HepG2 (cell line): ENCODE measurements around the gene TCERG1. TPM values are rescaled to one million over a fixed set of nuclear protein-coding genes. Genes with fewer than 3 reads are reported as not detected.
A peak's percentile ranks its signal among the peaks of the same experiment; 100 is the strongest.

Source experiments
- ATAC-seq: fragments of 200-7000 bp; cut with Tn5 transposase; 3 replicates; pipeline ENCODE4 v1.9.1; 2020; ENCODE audit warnings: mild to moderate bottlenecking, moderate library complexity
- BruUV-seq: library from RNA; stranded (reverse); fragments of 400-500 nt; replicated peaks from 2 replicates; lab custom pipeline; 2021; lab: Mats Ljungman, UMichigan
- CTCF ChIA-PET: fragments of 300-600 bp; formaldehyde crosslinking; extraction: SDS; loops from one replicate; lab custom pipeline; 2021; ENCODE audit warnings: low total read pairs, inconsistent platforms, low intra/inter-chr PET ratio; lab: Yijun Ruan, JAX
- POLR2A ChIA-PET: fragments of 350-600 bp; sonication (Branson Sonifier 250); formaldehyde crosslinking; loops from one replicate; lab custom pipeline; 2020; ENCODE audit warnings: antibody characterized with exemption, inconsistent platforms; lab: Yijun Ruan, JAX
- DNase-seq: peaks from one replicate; pipeline ENCODE4 v3.0.0-alpha.2; 2015; ENCODE audit warnings: low spot score
- FAIRE-seq: peaks from 3 replicates; lab custom pipeline; 2011; peaks lifted over from hg19 to GRCh38; lab: Jason Lieb, UNC
- H2AFZ ChIP-seq: one replicate; pipeline ENCODE4 v1.6.1; 2011; ENCODE audit warnings: low read length, inconsistent platforms
- H3K27ac ChIP-seq: fragments of 300-600 bp; 3 replicates; pipeline ENCODE4 v1.8.0; 2011; ENCODE audit warnings: mixed run types, mild to moderate bottlenecking, mixed read lengths, low read length, inconsistent platforms; ENCODE audit not compliant: insufficient read depth; ENCODE audit errors: extremely low read length
- H3K27me3 ChIP-seq, 2 experiments: fragments of 200-600 bp in 1 of 2; 2 replicates in 1 of 2; 3 replicates in 1 of 2; pipeline versions ENCODE4 v1.6.0 to v1.8.0; 2011; ENCODE audit warnings: low read length in 2 of 2, mild to moderate bottlenecking in 2 of 2, moderate library complexity in 2 of 2, inconsistent platforms in 1 of 2; ENCODE audit not compliant: insufficient read depth in 2 of 2, control insufficient read depth in 1 of 2
- H3K36me3 ChIP-seq, 2 experiments: fragments of 200-600 bp in 1 of 2; replicated peaks in 1 of 2; 2 replicates in 1 of 2; 3 replicates in 1 of 2; pipeline versions ENCODE4 v1.5.1 to v1.8.0; 2011; ENCODE audit warnings: low read length in 2 of 2, inconsistent platforms in 1 of 2; ENCODE audit not compliant: insufficient read depth in 2 of 2, control insufficient read depth in 1 of 2
- H3K4me1 ChIP-seq: 2 replicates; pipeline ENCODE4 v1.5.1; 2012; ENCODE audit warnings: low read length, inconsistent platforms; ENCODE audit not compliant: insufficient read depth
- H3K4me2 ChIP-seq: 2 replicates; pipeline ENCODE4 v1.6.0; 2011; ENCODE audit warnings: low read depth, low read length, inconsistent platforms
- H3K4me3 ChIP-seq, 3 experiments: fragments of 200-600 bp in 1 of 3; sonication (generic), shearing (Covaris generic) in 1 of 3; replicated peaks in 1 of 3; 2 replicates each; pipeline ENCODE4 v1.5.1; 2011 to 2016; ENCODE audit warnings: low read length in 3 of 3, inconsistent platforms in 2 of 3, low read depth in 2 of 3, mild to moderate bottlenecking in 2 of 3, control low read depth in 1 of 3, mixed read lengths in 1 of 3; ENCODE audit not compliant: insufficient read depth in 1 of 3
- H3K79me2 ChIP-seq: one replicate; pipeline ENCODE4 v1.6.1; 2011; ENCODE audit warnings: low read length, inconsistent platforms; ENCODE audit not compliant: insufficient read depth
- H3K9ac ChIP-seq: 2 replicates; pipeline ENCODE4 v1.6.0; 2011; ENCODE audit warnings: mild to moderate bottlenecking, low read depth, low read length, inconsistent platforms; ENCODE audit not compliant: insufficient read depth
- H3K9me3 ChIP-seq: 2 replicates; pipeline ENCODE4 v1.5.1; 2012; ENCODE audit warnings: mild to moderate bottlenecking, low read length
- H4K20me1 ChIP-seq: 2 replicates; pipeline ENCODE4 v1.6.0; 2011; ENCODE audit warnings: inconsistent platforms, mild to moderate bottlenecking, low read length, moderate library complexity; ENCODE audit not compliant: insufficient read depth
- IRF9 ChIP-seq: sonication (generic); formaldehyde crosslinking; IDR thresholded peaks from 2 replicates; pipeline ENCODE4 v1.8.0; 2022; ENCODE audit warnings: missing genetic modification reagents, mild to moderate bottlenecking, borderline replicate concordance
- ISX ChIP-seq: sonication (generic); formaldehyde crosslinking; conservative IDR thresholded peaks from 2 replicates; pipeline ENCODE4 v1.5.0; 2020; ENCODE audit warnings: missing genetic modification reagents
- PLSCR1 ChIP-seq: sonication (generic); formaldehyde crosslinking; IDR thresholded peaks from 2 replicates; pipeline ENCODE4 v1.5.0; 2020; ENCODE audit warnings: missing genetic modification reagents, mild to moderate bottlenecking, borderline replicate concordance
- ZNF331 ChIP-seq: sonication (generic); formaldehyde crosslinking; IDR thresholded peaks from 2 replicates; pipeline ENCODE4 v1.4.0; 2020; ENCODE audit warnings: missing genetic modification reagents
- ZNF749 ChIP-seq: sonication (generic); formaldehyde crosslinking; IDR thresholded peaks from 2 replicates; pipeline ENCODE4 v1.8.0; 2022; ENCODE audit warnings: mild to moderate bottlenecking, missing genetic modification reagents, moderate library complexity, borderline replicate concordance
- WGBS: methylation state at CpG from one replicate; pipeline ENCODE4 v1.1.6; 2017; ENCODE audit warnings: low lambda C conversion rate; 5-methylcytosine and 5-hydroxymethylcytosine counted together
- in situ Hi-C: cut with HindIII; loops from 2 replicates; pipeline ENCODE4 v1.10.0; 2017; ENCODE audit warnings: low pct_unique_long_range_greater_than_20kb; ENCODE audit not compliant: extremely low pct_ligation_motif_present
- intact Hi-C: fragments of 100-400 bp; cut with micrococcal nuclease; formaldehyde crosslinking; loops from one replicate; pipeline ENCODE4 v1.10.0; 2022; ENCODE audit not compliant: unreplicated experiment
- polyA plus RNA-seq, 8 experiments: library from polyadenylated mRNA; depleted of rRNA in 3 of 8; stranded (reverse) in 7 of 8; unstranded in 1 of 8; fragments of >200 nt; fragmentation: Illumina TruSeq in 4 of 8; extraction: Trizol in 4 of 8; gene quantifications; 2 replicates each; pipeline versions ENCODE4 v1.2.1 to v1.2.3, GENCODE V29; 2011 to 2016; ENCODE audit warnings: low read depth in 4 of 8, missing spikeins in 1 of 8, mixed read lengths in 1 of 8; ENCODE audit not compliant: insufficient read depth in 1 of 8
- total RNA-seq, 5 experiments: library from RNA; depleted of rRNA; stranded (reverse); fragments of >200 nt; fragmentation: Illumina TruSeq; extraction: Trizol; gene quantifications; 2 replicates each; pipeline ENCODE4 v1.2.3, GENCODE V29; 2016; ENCODE audit warnings: low read depth in 1 of 5
- TF ChIP-seq, protein P1 (sequence below), 2 experiments: sonication (generic) in 1 of 2; formaldehyde crosslinking in 1 of 2; IDR thresholded peaks; 2 replicates each; pipeline versions ENCODE4 v1.6.1 to v1.9.0; 2014 to 2022; ENCODE audit warnings: antibody characterized with exemption in 1 of 2, borderline replicate concordance in 1 of 2, inconsistent platforms in 1 of 2, low read depth in 1 of 2, missing genetic modification reagents in 1 of 2

Gene TCERG1
- total and polyA plus RNA-seq, 2 of the 13 experiments (the other 11 are each of a cell fraction or from before 2014, with no cell fraction given) = 71.7 to 86.6 TPM

- Histone ChIP-seq H3K4me1 (peaks cover 8% of the 10 kb centered on the region; the same call in 1 of the 2 replicates), H3K9me3 (no peaks in the 10 kb centered on the region), H3K9ac (no peak overlapping the region), H3K27me3 (peaks cover 0 to 3% of the 10 kb centered on the region in 2 experiments; a peak in 2 of 5 replicates), H3K36me3 (no peaks in the 10 kb centered on the region), H3K4me2 (no peak overlapping the region), H2AFZ (no peak overlapping the region), H4K20me1 (no peaks in the 10 kb centered on the region), H3K79me2 (no peaks in the 10 kb centered on the region), H3K27ac (no peak overlapping the region), H3K4me3 (no peak overlapping the region)
- 45% methylated on average over 2 of the region's 2 CpGs for WGBS
- ChIA-PET POLR2A (no interaction called here), CTCF (no interaction called here)
- intact Hi-C loops = no loop called here
- BruUV-seq = no TSS peak
- DNase-seq (no peak), ATAC-seq (no peak), FAIRE-seq (no peak)
- TF ChIP-seq IRF9 (CRISPR knock-in tag) = no peak
- in situ Hi-C loops = loop anchor here (25.0 kb wide), 1 partner anchor 305 kb away; no protein-coding TSS in a partner anchor
Observed at GRCh38 chr5:146441896-146442295, 5.2 kb upstream of the TCERG1 start.

DNA sequence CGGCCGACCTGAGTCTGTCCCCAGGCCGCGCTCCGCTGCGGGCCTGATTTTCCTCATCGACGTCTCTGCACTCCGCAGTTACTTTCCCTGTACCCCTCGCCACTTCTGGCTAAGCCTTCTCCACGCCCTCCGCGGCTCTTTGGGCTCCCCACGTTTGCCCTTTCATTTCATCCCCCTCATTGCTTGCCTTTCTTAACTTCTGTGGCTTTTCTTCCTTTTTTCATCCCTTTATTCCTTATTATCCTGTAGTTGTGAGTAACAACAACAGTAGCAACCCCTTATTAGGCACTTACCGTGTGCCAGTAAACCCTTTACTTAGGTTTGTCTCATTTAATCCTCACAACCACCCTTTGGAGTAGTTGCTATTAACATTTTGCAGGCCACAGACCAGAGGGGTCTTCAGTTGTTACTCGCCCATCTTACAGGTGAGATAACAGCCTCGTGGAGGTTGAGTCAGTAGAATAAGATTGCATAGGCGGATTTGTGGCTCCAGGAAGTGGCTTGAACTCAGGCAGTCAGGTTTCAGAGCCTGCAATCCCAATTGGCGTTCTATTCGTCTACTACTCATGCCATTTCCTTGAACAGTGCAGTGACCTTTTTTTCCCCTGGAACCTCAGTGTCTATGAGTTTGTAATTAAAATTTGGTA is 724 bp downstream of the TCERG1 start:
- H3K27ac ChIP-seq = peak overlapping the region; percentile 88
- peaks cover 34% of the 10 kb centered on the region for H3K4me1 ChIP-seq
- ATAC-seq = no peak
- no TSS peak for BruUV-seq
- FAIRE-seq = no peak
- peak overlapping the region; percentile 100 for H3K9ac ChIP-seq
- H3K4me2 ChIP-seq = peak overlapping the region; percentile 63
- in situ Hi-C loops (loop anchor here (25.0 kb wide), 1 partner anchor 311 kb away; no protein-coding TSS in a partner anchor), intact Hi-C loops (no loop called here)
- peak overlapping the region; percentile 81 to 95 (median 81) for H3K4me3 ChIP-seq
- WGBS = 2% methylated on average over 20 of the region's 20 CpGs
- H3K9me3 ChIP-seq = no peaks in the 10 kb centered on the region
- no peak overlapping the region for H2AFZ ChIP-seq
- ChIA-PET POLR2A (interaction anchor here (1.5 kb wide), 1 partner anchor 279 kb away, joined by 5 read pairs; no protein-coding TSS in a partner anchor), CTCF (no interaction called here)
- peak; percentile 47 for DNase-seq
- no peaks in the 10 kb centered on the region; a peak in 1 of 5 replicates for H3K27me3 ChIP-seq
- H3K79me2 ChIP-seq = peaks cover 58% of the 10 kb centered on the region
- H3K36me3 ChIP-seq = no peaks in the 10 kb centered on the region
- H4K20me1 ChIP-seq = peaks cover 43% of the 10 kb centered on the region
- TF ChIP-seq, protein P1, sequence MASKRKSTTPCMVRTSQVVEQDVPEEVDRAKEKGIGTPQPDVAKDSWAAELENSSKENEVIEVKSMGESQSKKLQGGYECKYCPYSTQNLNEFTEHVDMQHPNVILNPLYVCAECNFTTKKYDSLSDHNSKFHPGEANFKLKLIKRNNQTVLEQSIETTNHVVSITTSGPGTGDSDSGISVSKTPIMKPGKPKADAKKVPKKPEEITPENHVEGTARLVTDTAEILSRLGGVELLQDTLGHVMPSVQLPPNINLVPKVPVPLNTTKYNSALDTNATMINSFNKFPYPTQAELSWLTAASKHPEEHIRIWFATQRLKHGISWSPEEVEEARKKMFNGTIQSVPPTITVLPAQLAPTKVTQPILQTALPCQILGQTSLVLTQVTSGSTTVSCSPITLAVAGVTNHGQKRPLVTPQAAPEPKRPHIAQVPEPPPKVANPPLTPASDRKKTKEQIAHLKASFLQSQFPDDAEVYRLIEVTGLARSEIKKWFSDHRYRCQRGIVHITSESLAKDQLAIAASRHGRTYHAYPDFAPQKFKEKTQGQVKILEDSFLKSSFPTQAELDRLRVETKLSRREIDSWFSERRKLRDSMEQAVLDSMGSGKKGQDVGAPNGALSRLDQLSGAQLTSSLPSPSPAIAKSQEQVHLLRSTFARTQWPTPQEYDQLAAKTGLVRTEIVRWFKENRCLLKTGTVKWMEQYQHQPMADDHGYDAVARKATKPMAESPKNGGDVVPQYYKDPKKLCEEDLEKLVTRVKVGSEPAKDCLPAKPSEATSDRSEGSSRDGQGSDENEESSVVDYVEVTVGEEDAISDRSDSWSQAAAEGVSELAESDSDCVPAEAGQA (IDR thresholded peaks at IDR 0.05; ENCODE audit: low read depth) = no peak
- TF ChIP-seq, protein P1 (CRISPR knock-in tag; IDR thresholded peaks at IDR 0.05; ENCODE audit: borderline replicate concordance) = peak; percentile 83; the same call in 1 of the 2 replicates
- TF ChIP-seq ZNF749 (CRISPR knock-in tag) (0 out of 2 replicates have a peak, but pooled peaks have one; percentile 10), PLSCR1 (CRISPR knock-in tag) (no peak), ZNF331 (CRISPR knock-in tag) (0 out of 2 replicates have a peak, but pooled peaks have one; percentile 17), ISX (CRISPR knock-in tag) (peak; percentile 6; the same call in 1 of the 2 replicates)
